H9 (cell line): ENCODE measurements around the gene POLR2J2. TPM values are rescaled to one million over a fixed set of nuclear protein-coding genes. Genes with fewer than 3 reads are reported as not detected.
"Not testable (repeated sequence)": the region's sequence is repeated elsewhere in the genome, so short reads cannot be mapped to it uniquely, and the experiment has no call there.

Experiments used
- DNase-seq: peaks from one replicate; pipeline ENCODE4 v3.0.0-alpha.2; 2017
- H2AFZ ChIP-seq: one replicate; pipeline ENCODE4 v1.6.1; 2013; ENCODE audit warnings: mild to moderate bottlenecking, low read length, control low read depth, moderate library complexity
- H2AK5ac ChIP-seq: 2 replicates; pipeline ENCODE4 v1.6.1; 2013; ENCODE audit warnings: low read length, control low read depth, mixed read lengths; ENCODE audit not compliant: insufficient read length
- H2BK120ac ChIP-seq: one replicate; pipeline ENCODE4 v1.6.1; 2013; ENCODE audit warnings: low read depth, mild to moderate bottlenecking, low read length, control low read depth, inconsistent platforms; ENCODE audit not compliant: poor library complexity, severe bottlenecking
- H2BK12ac ChIP-seq: 2 replicates; pipeline ENCODE4 v1.6.1; 2013; ENCODE audit warnings: low read length, control low read depth, mixed read lengths, low read depth; ENCODE audit not compliant: insufficient read length
- H2BK15ac ChIP-seq: 2 replicates; pipeline ENCODE4 v1.6.1; 2013; ENCODE audit warnings: low read depth, low read length, control low read depth
- H2BK20ac ChIP-seq: one replicate; pipeline ENCODE4 v1.6.1; 2013; ENCODE audit warnings: low read depth, mild to moderate bottlenecking, low read length, control low read depth, inconsistent platforms; ENCODE audit not compliant: poor library complexity, severe bottlenecking
- H2BK5ac ChIP-seq: 2 replicates; pipeline ENCODE4 v1.6.1; 2013; ENCODE audit warnings: low read length, control low read depth, mixed read lengths; ENCODE audit not compliant: insufficient read length
- H3K14ac ChIP-seq: 2 replicates; pipeline ENCODE4 v1.6.1; 2013; ENCODE audit warnings: low read length, control low read depth; ENCODE audit not compliant: insufficient read depth
- H3K18ac ChIP-seq: 2 replicates; pipeline ENCODE4 v1.6.1; 2013; ENCODE audit warnings: low read depth, mild to moderate bottlenecking, mixed read lengths, low read length, control low read depth; ENCODE audit not compliant: insufficient read length
- H3K23ac ChIP-seq: 2 replicates; pipeline ENCODE4 v1.6.1; 2013; ENCODE audit warnings: low read length, control low read depth, mixed read lengths, low read depth; ENCODE audit not compliant: insufficient read length
- H3K23me2 ChIP-seq: 2 replicates; pipeline ENCODE4 v1.6.1; 2013; ENCODE audit warnings: low read depth, mild to moderate bottlenecking, mixed read lengths, low read length, control low read depth; ENCODE audit not compliant: insufficient read length, poor library complexity, severe bottlenecking
- H3K27ac ChIP-seq: 2 replicates; pipeline ENCODE4 v1.5.1; 2013; ENCODE audit warnings: low read length, control low read depth, mixed read lengths, low read depth; ENCODE audit not compliant: insufficient read length
- H3K27me3 ChIP-seq: 2 replicates; pipeline ENCODE4 v1.6.1; 2013; ENCODE audit warnings: low read length, control low read depth, inconsistent platforms; ENCODE audit not compliant: insufficient read depth
- H3K4ac ChIP-seq: 2 replicates; pipeline ENCODE4 v1.6.1; 2013; ENCODE audit warnings: low read depth, mild to moderate bottlenecking, control low read depth, inconsistent platforms, low read length, moderate library complexity
- H3K4me1 ChIP-seq: 2 replicates; pipeline ENCODE4 v1.6.1; 2013; ENCODE audit warnings: low read length, control low read depth, inconsistent platforms; ENCODE audit not compliant: insufficient read depth
- H3K4me2 ChIP-seq: 2 replicates; pipeline ENCODE4 v1.6.1; 2013; ENCODE audit warnings: low read length, control low read depth, mixed read lengths; ENCODE audit not compliant: insufficient read length, insufficient read depth
- H3K56ac ChIP-seq: 2 replicates; pipeline ENCODE4 v1.6.1; 2013; ENCODE audit warnings: low read depth, mild to moderate bottlenecking, mixed read lengths, low read length, control low read depth; ENCODE audit not compliant: insufficient read length
- H3K79me1 ChIP-seq: 2 replicates; pipeline ENCODE4 v1.6.1; 2013; ENCODE audit warnings: low read depth, mild to moderate bottlenecking, moderate library complexity, low read length, control low read depth, inconsistent platforms; ENCODE audit not compliant: insufficient read depth, poor library complexity, severe bottlenecking
- H3K79me2 ChIP-seq: 2 replicates; pipeline ENCODE4 v1.6.1; 2013; ENCODE audit warnings: low read length, control low read depth, inconsistent platforms; ENCODE audit not compliant: insufficient read depth
- H3K9ac ChIP-seq: 2 replicates; pipeline ENCODE4 v1.6.1; 2013; ENCODE audit warnings: low read length, control low read depth, mixed read lengths; ENCODE audit not compliant: insufficient read length; ENCODE audit errors: extremely low read depth
- H3K9me3 ChIP-seq: one replicate; pipeline ENCODE4 v1.6.1; 2013; ENCODE audit warnings: low read depth, low read length, inconsistent platforms; ENCODE audit not compliant: control insufficient read depth
- H3T11ph ChIP-seq: one replicate; pipeline ENCODE4 v1.6.1; 2013; ENCODE audit warnings: mild to moderate bottlenecking, low read length, control low read depth, inconsistent platforms
- H4K20me1 ChIP-seq: one replicate; pipeline ENCODE4 v1.6.1; 2013; ENCODE audit not compliant: control insufficient read depth, insufficient read length, insufficient read depth
- H4K5ac ChIP-seq: 2 replicates; pipeline ENCODE4 v1.6.1; 2013; ENCODE audit warnings: low read depth, mild to moderate bottlenecking, mixed read lengths, low read length, control low read depth; ENCODE audit not compliant: insufficient read length
- H4K8ac ChIP-seq: replicated peaks from 2 replicates; pipeline ENCODE4 v1.6.1; 2013; ENCODE audit warnings: low read length, control low read depth, mixed read lengths, low read depth; ENCODE audit not compliant: insufficient read length
- H4K91ac ChIP-seq: 2 replicates; pipeline ENCODE4 v1.6.1; 2013; ENCODE audit warnings: low read depth, mild to moderate bottlenecking, moderate library complexity, mixed read lengths, low read length, control low read depth; ENCODE audit not compliant: insufficient read length
- H3K27ac Mint-ChIP-seq, 3 experiments: 2 replicates in 2 of 3; 3 replicates in 1 of 3; pipeline ENCODE4 v1.8.0; 2020 to 2021; ENCODE audit warnings: mixed read lengths in 3 of 3, mild to moderate bottlenecking in 1 of 3, moderate library complexity in 1 of 3
- H3K27me3 Mint-ChIP-seq: 2 replicates; pipeline ENCODE4 v1.8.0; 2021; ENCODE audit warnings: low read depth, mild to moderate bottlenecking, moderate library complexity, mixed read lengths
- H3K36me3 Mint-ChIP-seq, 3 experiments: 2 replicates in 2 of 3; 3 replicates in 1 of 3; pipeline ENCODE4 v1.8.0; 2020 to 2021; ENCODE audit warnings: low read depth in 3 of 3, mixed read lengths in 3 of 3; ENCODE audit not compliant: insufficient read depth in 1 of 3
- H3K4me1 Mint-ChIP-seq, 2 experiments: 2 replicates each; pipeline ENCODE4 v1.8.0; 2020; ENCODE audit warnings: mixed read lengths in 2 of 2
- H3K4me3 Mint-ChIP-seq, 2 experiments: 2 replicates in 1 of 2; 3 replicates in 1 of 2; pipeline ENCODE4 v1.8.0; 2020 to 2021; ENCODE audit warnings: mild to moderate bottlenecking in 2 of 2, mixed read lengths in 2 of 2, moderate library complexity in 1 of 2
- H3K9me3 Mint-ChIP-seq, 2 experiments: 2 replicates in 1 of 2; 3 replicates in 1 of 2; pipeline ENCODE4 v1.8.0; 2020; ENCODE audit warnings: mild to moderate bottlenecking in 2 of 2, mixed read lengths in 2 of 2, moderate library complexity in 1 of 2
- WGBS: extraction: QIAGEN DNeasy Blood & Tissue Kit; methylation state at CpG from one replicate; pipeline ENCODE4 v1.1.7; 2013; ENCODE audit warnings: missing lambda C conversion rate, low lambda C conversion rate, mixed read lengths; ENCODE audit not compliant: insufficient read length; ENCODE audit errors: extremely low coverage; 5-methylcytosine and 5-hydroxymethylcytosine counted together
- total RNA-seq: library from RNA; stranded (reverse); gene quantifications from 2 replicates; pipeline ENCODE4 v1.2.1, GENCODE V29; 2021

POLR2J2 gene
- total RNA-seq, 1 experiment from 2014 or later: 3.6 TPM

GRCh38 chr7:102675545-102675944, 4.1 kb upstream of the POLR2J2 start:
- not testable (repeated sequence) for H3K27me3 Mint-ChIP-seq, H3K14ac ChIP-seq, H2BK15ac ChIP-seq, H3K27ac Mint-ChIP-seq, H3K4ac ChIP-seq, H2BK120ac ChIP-seq, H3K79me1 ChIP-seq, H3K4me3 Mint-ChIP-seq, H3K36me3 Mint-ChIP-seq, H2BK20ac ChIP-seq, H4K8ac ChIP-seq, H3K79me2 ChIP-seq, H2AFZ ChIP-seq, H3K27ac ChIP-seq, H3K23ac ChIP-seq, H3K18ac ChIP-seq, H3T11ph ChIP-seq, H2BK12ac ChIP-seq, H4K5ac ChIP-seq, H3K4me1 ChIP-seq, H3K4me1 Mint-ChIP-seq, H3K56ac ChIP-seq, DNase-seq, H3K9me3 ChIP-seq, H3K4me2 ChIP-seq, H4K20me1 ChIP-seq, H3K27me3 ChIP-seq, H2AK5ac ChIP-seq, H4K91ac ChIP-seq, H3K23me2 ChIP-seq, H3K9ac ChIP-seq, H2BK5ac ChIP-seq, H3K9me3 Mint-ChIP-seq
- no CpG with 5 or more reads among the region's 2 CpGs for WGBS

DNA sequence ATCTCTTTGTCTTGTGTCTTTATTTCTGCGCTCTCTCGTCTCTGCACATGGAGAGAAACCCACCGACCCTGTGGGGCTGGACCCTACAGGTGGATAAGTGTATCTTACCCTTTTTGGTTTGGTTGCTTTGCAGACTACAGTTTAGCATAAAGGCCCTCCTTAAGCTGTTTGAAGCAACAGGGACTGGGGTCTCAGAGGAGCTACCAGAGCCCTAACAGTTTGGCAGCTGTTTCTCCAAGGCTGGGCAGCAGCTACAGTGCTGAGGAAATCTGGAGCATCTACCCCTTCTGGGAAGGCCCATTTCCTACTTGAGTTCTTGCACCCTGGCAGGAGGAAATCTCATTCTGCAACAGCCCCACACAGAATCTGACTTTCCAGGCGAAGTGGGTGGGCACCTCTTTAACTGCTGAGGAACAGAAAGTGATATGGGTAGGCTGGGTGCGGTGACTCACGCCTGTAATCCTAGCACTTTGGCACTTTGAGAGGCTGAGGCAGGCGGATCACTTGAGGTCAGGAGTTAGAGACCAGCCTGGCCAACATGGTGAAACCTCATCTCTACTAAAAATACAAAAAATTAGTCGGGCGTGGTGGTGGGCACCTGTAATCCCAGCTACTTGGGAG, 2.1 kb upstream of the POLR2J2 start:
- H3K9me3 ChIP-seq, H3K56ac ChIP-seq, DNase-seq, H3K4me1 ChIP-seq, H3K9me3 Mint-ChIP-seq, H4K91ac ChIP-seq, H2BK12ac ChIP-seq, H2BK20ac ChIP-seq, H2AK5ac ChIP-seq, H3K4me2 ChIP-seq, H3K27ac ChIP-seq, H3K4ac ChIP-seq, H3T11ph ChIP-seq, H2BK5ac ChIP-seq, H3K23me2 ChIP-seq, H3K4me3 Mint-ChIP-seq, H2BK120ac ChIP-seq, H4K5ac ChIP-seq, H3K27me3 ChIP-seq, H4K8ac ChIP-seq, H3K4me1 Mint-ChIP-seq, H3K9ac ChIP-seq, H3K79me2 ChIP-seq, H3K27ac Mint-ChIP-seq, H3K27me3 Mint-ChIP-seq, H2BK15ac ChIP-seq, H3K79me1 ChIP-seq, H3K14ac ChIP-seq, H2AFZ ChIP-seq, H3K23ac ChIP-seq, H4K20me1 ChIP-seq, H3K18ac ChIP-seq, H3K36me3 Mint-ChIP-seq: not testable (repeated sequence)
- WGBS: no CpG with 5 or more reads among the region's 9 CpGs
